Omental fat pad (tissue), 4 donors: ENCODE data around the gene ZSCAN29. TPM values are rescaled to one million over a fixed set of nuclear protein-coding genes. Genes with fewer than 3 reads are reported as not detected.

Experiments
- ATAC-seq: fragments of 150-250 bp; one replicate; pipeline ENCODE4 v1.9.1; 2016; ENCODE audit warnings: mild to moderate bottlenecking, moderate library complexity; ENCODE audit not compliant: low FRiP score
- DNase-seq: peaks from one replicate; pipeline ENCODE4 v3.0.0-alpha.2; 2019; ENCODE audit warnings: low spot score
- total RNA-seq, 4 donors: library from RNA; depleted of rRNA; stranded (reverse); fragments of >200 nt; gene quantifications; one replicate each; pipeline ENCODE4 v1.1.0, GENCODE V29; 2016
- TF ChIP-seq, protein P1 (sequence below), 3 donors: fragments of 450-650 bp; IDR thresholded peaks; one replicate each; pipeline ENCODE4 v1.5.1; 2016 to 2017; ENCODE audit warnings: antibody characterized with exemption in 3 of 3, mild to moderate bottlenecking in 3 of 3, moderate library complexity in 2 of 3

The ZSCAN29 gene
- total RNA-seq, 4 donors from 2014 or later, result 12.0 to 26.6 (median 16.7) TPM

DNA sequence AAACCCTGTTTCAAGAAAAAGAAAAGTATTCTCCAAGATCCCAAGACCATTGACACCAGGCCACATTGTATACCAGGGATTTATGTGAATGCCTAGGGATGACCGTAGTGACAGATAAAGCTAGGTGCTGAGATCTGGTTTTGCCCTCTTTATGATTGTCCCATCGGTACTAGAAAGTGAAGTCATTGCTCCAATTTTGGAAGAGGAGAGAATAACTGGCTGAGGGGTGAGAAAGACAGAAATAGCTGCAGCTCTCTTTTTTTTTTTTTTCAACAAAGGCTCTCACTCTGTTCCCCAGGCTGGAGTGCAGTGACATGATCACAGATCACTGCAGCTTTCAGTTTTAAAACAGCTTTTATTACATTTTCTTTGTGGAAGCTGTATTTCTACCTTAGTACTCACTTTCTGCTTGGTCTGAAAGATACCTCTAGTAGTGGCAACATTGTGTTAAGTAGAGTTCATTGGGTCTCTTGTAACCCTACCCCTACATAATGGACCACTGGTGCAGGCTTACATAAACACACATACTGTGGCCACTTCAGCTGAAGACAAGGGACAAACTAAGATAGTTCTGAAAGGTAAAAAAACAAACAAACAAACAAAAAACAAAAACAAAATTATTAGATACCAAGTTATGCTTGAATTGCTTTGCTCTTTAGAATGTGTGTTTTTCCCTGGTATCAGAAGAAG lies 18.0 kb downstream of the ZSCAN29 start:
- DNase-seq (no peak), ATAC-seq (no peak)
- TF ChIP-seq, protein P1, sequence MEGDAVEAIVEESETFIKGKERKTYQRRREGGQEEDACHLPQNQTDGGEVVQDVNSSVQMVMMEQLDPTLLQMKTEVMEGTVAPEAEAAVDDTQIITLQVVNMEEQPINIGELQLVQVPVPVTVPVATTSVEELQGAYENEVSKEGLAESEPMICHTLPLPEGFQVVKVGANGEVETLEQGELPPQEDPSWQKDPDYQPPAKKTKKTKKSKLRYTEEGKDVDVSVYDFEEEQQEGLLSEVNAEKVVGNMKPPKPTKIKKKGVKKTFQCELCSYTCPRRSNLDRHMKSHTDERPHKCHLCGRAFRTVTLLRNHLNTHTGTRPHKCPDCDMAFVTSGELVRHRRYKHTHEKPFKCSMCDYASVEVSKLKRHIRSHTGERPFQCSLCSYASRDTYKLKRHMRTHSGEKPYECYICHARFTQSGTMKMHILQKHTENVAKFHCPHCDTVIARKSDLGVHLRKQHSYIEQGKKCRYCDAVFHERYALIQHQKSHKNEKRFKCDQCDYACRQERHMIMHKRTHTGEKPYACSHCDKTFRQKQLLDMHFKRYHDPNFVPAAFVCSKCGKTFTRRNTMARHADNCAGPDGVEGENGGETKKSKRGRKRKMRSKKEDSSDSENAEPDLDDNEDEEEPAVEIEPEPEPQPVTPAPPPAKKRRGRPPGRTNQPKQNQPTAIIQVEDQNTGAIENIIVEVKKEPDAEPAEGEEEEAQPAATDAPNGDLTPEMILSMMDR (IDR thresholded peaks at IDR 0.05), result no peak

DNA sequence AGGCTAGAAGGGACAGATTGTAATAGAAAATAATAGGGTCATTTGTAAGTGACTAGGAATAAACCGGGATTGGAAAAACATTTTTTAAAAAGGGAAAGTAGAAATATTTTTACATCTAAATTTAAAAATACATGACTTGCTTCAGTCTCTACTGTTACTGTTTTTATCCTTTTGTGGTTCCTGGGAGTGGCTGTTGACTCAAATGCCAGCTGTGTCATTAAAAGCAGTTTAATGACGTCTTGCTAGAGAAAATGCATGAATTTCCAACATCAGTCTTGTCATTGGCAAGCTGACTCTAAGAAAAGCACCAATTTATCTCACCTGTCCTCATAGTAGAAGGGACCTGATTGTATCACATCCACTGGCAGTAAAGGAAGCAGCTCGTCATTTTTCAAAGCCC lies 23.7 kb downstream of the ZSCAN29 start:
- TF ChIP-seq, protein P1 (IDR thresholded peaks at IDR 0.05), result no peak
- no peak for ATAC-seq

DNA sequence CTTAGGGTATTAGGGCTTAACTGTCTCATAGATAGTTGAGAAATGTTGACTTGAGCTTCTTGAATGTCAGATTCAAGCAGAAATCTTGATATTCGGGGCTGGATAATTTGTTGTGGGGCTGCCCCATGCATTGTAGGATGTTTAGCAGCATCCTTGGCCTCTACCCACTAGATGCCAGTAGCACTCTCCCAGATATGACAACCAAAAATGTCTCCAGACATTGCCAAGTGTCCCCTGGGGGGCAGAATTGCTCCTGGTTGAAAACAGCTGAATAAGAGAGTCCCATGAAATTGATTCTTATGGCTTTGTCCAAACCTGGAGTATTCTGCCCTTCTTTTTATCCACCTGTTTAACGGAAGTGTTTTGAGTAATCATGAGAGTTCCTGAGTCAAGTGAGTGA lies 24.5 kb downstream of the ZSCAN29 start:
- ATAC-seq (no peak), DNase-seq (no peak)
- TF ChIP-seq, protein P1 (IDR thresholded peaks at IDR 0.05), result no peak

More for the DNA sequence above, 23.7 kb downstream of the ZSCAN29 start:
- DNase-seq, result no peak

DNA sequence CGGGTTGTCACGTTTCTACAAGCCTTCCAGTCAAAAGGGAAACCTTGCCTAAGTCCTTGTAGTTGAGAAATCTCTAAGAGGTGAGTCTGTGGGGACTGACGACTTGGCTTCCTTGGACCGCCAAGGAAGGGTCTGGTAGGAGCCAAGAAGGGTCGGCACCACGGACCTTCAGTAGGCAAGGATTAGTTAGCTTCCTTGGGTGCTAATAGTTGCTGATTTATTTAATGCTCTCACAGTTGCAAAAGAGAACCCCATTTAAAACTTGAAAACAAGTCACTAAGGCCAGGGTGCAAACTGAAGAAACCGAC lies 40.1 kb downstream of the ZSCAN29 start:
- TF ChIP-seq, protein P1 (IDR thresholded peaks at IDR 0.05), result no peak
- no peak for DNase-seq
- ATAC-seq, result peak; percentile 17

DNA sequence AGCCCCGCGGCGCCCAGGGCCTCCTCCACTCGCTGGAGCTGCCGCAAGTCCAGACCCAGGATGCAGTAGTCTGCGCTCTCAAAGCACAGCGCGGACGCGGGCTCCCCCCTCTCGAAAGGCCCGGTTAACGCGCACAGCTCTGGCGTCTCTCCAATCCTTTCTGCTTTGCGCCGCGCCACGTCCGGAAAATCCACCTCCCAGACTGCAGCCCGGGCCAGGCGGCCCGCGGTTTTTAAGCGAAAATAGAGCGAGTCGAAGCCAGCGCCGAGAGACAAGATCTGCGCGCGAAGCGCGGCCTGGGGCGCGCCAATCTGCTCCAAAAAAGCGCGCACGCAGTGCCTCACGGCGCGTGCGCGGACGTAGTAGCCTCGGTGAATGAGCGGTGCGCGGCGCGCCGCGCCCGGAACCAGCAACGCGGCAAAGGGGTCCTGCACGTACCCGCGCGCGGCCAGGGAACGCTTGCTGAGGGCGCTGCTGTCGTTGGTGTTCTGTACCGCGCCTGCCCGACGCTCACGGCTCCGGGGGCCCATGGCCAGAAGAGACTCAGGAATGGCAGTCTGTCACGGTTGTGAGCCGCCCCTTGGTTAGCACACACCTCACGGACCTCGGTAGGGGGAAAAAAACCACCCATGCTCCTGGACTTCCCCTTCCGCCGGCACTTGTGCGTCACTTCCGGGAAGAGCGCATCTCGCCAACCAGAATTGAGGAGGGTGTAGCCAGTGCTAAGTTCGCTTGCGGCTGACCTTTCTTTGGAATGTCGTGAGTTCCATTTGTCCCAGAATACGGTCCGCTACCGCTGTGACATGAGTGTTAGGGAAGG lies 40.7 kb downstream of the ZSCAN29 start, which contains the start of gene LCMT2:
Gene LCMT2, minus strand, starts transcription at position 614 of the 820 bp plus-strand sequence. Its CDS starts 84 bp downstream, at position 530.
- DNase-seq (peak; percentile 73), ATAC-seq (peak; percentile 90)
- TF ChIP-seq, protein P1 (IDR thresholded peaks at IDR 0.05), result no peak

DNA sequence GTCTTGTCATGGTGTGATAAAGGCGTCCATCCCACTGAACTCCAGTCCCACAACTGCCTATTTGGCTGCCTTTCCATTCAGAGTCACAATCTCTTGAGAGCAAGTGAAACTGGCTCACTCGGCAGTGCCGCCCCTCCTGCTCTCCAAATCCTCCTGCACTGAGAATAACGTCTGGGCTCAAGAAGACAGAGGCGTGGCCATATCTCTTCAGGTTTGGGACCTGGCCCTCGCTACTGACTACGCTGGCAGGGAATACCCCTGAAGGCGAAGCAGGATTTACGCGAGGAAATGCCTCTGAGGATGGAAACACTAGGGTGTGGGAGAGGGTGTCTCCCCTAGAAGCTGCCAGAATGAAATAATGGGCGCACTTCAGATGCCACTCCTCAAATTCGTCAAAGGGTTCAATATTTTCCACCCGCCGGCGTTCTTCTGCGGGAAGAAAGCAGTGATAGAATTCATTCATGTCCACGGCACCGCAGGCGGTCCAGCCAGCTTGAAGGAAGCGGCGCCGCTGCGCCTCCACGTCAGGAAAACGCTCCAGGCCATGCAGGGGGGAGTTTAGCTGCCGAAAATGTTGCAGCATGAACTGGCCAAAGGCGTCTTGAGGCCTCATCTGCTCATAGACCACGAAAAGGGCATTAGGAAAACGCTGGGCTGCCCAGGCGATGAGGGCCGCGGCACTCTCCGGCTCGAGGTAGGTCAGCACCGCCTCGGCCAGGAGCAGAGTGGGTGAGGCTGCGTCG lies 41.5 kb downstream of the ZSCAN29 start:
- no peak for ATAC-seq
- DNase-seq, result no peak
- TF ChIP-seq, protein P1 (IDR thresholded peaks at IDR 0.05), result no peak
